ENCODE data around the gene GABRB2.

DNA sequence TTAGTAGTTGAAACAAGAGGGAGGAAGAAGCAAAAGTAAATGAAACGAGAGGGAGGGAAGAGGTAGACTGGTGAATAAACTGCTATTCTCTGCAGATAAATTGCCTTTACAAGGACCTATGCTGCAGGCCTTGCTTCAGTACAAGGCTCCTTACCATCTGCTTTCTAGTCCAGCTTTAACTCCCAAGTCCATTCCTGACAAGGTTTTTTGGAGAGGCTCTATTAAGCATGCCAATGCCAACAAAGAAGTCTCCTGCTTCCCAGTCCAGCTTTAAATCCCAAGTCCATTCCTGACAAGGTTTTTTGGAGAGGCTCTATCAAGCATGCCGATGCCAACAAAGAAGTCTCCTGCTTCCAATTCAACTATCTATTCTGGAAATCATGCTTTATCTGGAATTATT is 244.9 kb downstream of the GABRB2 start:
- TF ChIP-seq, protein P1, sequence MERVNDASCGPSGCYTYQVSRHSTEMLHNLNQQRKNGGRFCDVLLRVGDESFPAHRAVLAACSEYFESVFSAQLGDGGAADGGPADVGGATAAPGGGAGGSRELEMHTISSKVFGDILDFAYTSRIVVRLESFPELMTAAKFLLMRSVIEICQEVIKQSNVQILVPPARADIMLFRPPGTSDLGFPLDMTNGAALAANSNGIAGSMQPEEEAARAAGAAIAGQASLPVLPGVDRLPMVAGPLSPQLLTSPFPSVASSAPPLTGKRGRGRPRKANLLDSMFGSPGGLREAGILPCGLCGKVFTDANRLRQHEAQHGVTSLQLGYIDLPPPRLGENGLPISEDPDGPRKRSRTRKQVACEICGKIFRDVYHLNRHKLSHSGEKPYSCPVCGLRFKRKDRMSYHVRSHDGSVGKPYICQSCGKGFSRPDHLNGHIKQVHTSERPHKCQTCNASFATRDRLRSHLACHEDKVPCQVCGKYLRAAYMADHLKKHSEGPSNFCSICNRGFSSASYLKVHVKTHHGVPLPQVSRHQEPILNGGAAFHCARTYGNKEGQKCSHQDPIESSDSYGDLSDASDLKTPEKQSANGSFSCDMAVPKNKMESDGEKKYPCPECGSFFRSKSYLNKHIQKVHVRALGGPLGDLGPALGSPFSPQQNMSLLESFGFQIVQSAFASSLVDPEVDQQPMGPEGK (CRISPR knock-in tag; IDR thresholded peaks at IDR 0.05; ENCODE audit: borderline replicate concordance) = no peak
- TF ChIP-seq, protein P2, sequence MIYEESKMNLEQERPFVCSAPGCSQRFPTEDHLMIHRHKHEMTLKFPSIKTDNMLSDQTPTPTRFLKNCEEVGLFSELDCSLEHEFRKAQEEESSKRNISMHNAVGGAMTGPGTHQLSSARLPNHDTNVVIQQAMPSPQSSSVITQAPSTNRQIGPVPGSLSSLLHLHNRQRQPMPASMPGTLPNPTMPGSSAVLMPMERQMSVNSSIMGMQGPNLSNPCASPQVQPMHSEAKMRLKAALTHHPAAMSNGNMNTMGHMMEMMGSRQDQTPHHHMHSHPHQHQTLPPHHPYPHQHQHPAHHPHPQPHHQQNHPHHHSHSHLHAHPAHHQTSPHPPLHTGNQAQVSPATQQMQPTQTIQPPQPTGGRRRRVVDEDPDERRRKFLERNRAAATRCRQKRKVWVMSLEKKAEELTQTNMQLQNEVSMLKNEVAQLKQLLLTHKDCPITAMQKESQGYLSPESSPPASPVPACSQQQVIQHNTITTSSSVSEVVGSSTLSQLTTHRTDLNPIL (CRISPR knock-in tag; IDR thresholded peaks at IDR 0.05; ENCODE audit: low read depth) = no peak
- TF ChIP-seq RARB (CRISPR knock-in tag; IDR thresholded peaks at IDR 0.05) = no peak
- TF ChIP-seq PPARA (CRISPR knock-in tag; IDR thresholded peaks at IDR 0.05; ENCODE audit: borderline replicate concordance) = no peak
- no peak for TF ChIP-seq TCF4 (CRISPR knock-in tag; IDR thresholded peaks at IDR 0.05; ENCODE audit: borderline replicate concordance)
- TF ChIP-seq, protein P3, sequence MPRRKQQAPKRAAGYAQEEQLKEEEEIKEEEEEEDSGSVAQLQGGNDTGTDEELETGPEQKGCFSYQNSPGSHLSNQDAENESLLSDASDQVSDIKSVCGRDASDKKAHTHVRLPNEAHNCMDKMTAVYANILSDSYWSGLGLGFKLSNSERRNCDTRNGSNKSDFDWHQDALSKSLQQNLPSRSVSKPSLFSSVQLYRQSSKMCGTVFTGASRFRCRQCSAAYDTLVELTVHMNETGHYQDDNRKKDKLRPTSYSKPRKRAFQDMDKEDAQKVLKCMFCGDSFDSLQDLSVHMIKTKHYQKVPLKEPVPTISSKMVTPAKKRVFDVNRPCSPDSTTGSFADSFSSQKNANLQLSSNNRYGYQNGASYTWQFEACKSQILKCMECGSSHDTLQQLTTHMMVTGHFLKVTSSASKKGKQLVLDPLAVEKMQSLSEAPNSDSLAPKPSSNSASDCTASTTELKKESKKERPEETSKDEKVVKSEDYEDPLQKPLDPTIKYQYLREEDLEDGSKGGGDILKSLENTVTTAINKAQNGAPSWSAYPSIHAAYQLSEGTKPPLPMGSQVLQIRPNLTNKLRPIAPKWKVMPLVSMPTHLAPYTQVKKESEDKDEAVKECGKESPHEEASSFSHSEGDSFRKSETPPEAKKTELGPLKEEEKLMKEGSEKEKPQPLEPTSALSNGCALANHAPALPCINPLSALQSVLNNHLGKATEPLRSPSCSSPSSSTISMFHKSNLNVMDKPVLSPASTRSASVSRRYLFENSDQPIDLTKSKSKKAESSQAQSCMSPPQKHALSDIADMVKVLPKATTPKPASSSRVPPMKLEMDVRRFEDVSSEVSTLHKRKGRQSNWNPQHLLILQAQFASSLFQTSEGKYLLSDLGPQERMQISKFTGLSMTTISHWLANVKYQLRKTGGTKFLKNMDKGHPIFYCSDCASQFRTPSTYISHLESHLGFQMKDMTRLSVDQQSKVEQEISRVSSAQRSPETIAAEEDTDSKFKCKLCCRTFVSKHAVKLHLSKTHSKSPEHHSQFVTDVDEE (CRISPR knock-in tag; IDR thresholded peaks at IDR 0.05) = no peak
- no peak for TF ChIP-seq GLIS3 (CRISPR knock-in tag; IDR thresholded peaks at IDR 0.05)
- TF ChIP-seq CSDC2 (CRISPR knock-in tag; IDR thresholded peaks at IDR 0.05) = no peak
